IMR-90 (cell line): ENCODE measurements around the gene IL4R. TPM values are rescaled to one million over a fixed set of nuclear protein-coding genes. Genes with fewer than 3 reads are reported as not detected.

Source experiments
- ATAC-seq: fragments of 200-7000 bp; cut with Tn5 transposase; 2 replicates; pipeline ENCODE4 v1.9.1; 2020; ENCODE audit warnings: low read depth, mild to moderate bottlenecking, moderate library complexity
- BruUV-seq: library from RNA; stranded (reverse); fragments of 400-500 nt; replicated peaks from 2 replicates; lab custom pipeline; 2021; lab: Mats Ljungman, UMichigan
- CTCF ChIA-PET: fragments of 300-600 bp; formaldehyde crosslinking; extraction: SDS; loops from one replicate; lab custom pipeline; 2021; ENCODE audit warnings: antibody characterized with exemption; lab: Yijun Ruan, JAX
- POLR2A ChIA-PET: fragments of 300-600 bp; sonication (Branson Sonifier 250); formaldehyde crosslinking; loops from one replicate; lab custom pipeline; 2022; ENCODE audit warnings: antibody characterized with exemption; ENCODE audit not compliant: unreplicated experiment; lab: Charles Lee
- DNase-seq: peaks from one replicate; pipeline ENCODE4 v3.0.0; 2013
- H2AFZ ChIP-seq: replicated peaks from 2 replicates; pipeline ENCODE3; 2013; ENCODE audit warnings: low read length, mild to moderate bottlenecking; ENCODE audit not compliant: poor library complexity
- H2AK5ac ChIP-seq: 2 replicates; pipeline ENCODE4 v1.6.1; 2013; ENCODE audit warnings: low read depth, low read length, inconsistent platforms
- H2AK9ac ChIP-seq: replicated peaks from 2 replicates; pipeline ENCODE3; 2013; ENCODE audit warnings: mild to moderate bottlenecking, low read depth, low read length, moderate library complexity; ENCODE audit not compliant: poor library complexity
- H2BK120ac ChIP-seq: 2 replicates; pipeline ENCODE4 v1.6.1; 2013; ENCODE audit warnings: low read depth, low read length, inconsistent platforms
- H2BK15ac ChIP-seq: 3 replicates; pipeline ENCODE4 v1.6.1; 2013; ENCODE audit warnings: low read depth, low read length, inconsistent platforms
- H2BK20ac ChIP-seq: 2 replicates; pipeline ENCODE4 v1.6.1; 2013; ENCODE audit warnings: low read depth, mild to moderate bottlenecking, inconsistent platforms, low read length, moderate library complexity
- H2BK5ac ChIP-seq: 2 replicates; pipeline ENCODE4 v1.6.1; 2013; ENCODE audit warnings: mild to moderate bottlenecking, low read depth, low read length, inconsistent platforms; ENCODE audit not compliant: poor library complexity, severe bottlenecking
- H3K14ac ChIP-seq: replicated peaks from 2 replicates; pipeline ENCODE4 v1.6.1; 2013; ENCODE audit warnings: low read depth, low read length, inconsistent platforms
- H3K18ac ChIP-seq: 2 replicates; pipeline ENCODE4 v1.6.1; 2013; ENCODE audit warnings: low read depth, low read length, control low read depth
- H3K23ac ChIP-seq: 2 replicates; pipeline ENCODE4 v1.6.1; 2013; ENCODE audit warnings: low read depth, low read length, inconsistent platforms
- H3K27ac ChIP-seq: 2 replicates; pipeline ENCODE4 v1.5.1; 2013; ENCODE audit warnings: mild to moderate bottlenecking, control low read depth, low read length; ENCODE audit not compliant: insufficient read depth
- H3K27me3 ChIP-seq: 2 replicates; pipeline ENCODE4 v1.6.1; 2013; ENCODE audit warnings: low read length; ENCODE audit not compliant: control insufficient read depth, insufficient read depth
- H3K36me3 ChIP-seq: 2 replicates; pipeline ENCODE4 v1.6.1; 2013; ENCODE audit warnings: low read length, mixed read lengths; ENCODE audit not compliant: control insufficient read depth, insufficient read depth
- H3K4ac ChIP-seq: 2 replicates; pipeline ENCODE4 v1.6.1; 2013; ENCODE audit warnings: low read depth, low read length, inconsistent platforms
- H3K4me1 ChIP-seq: 2 replicates; pipeline ENCODE4 v1.6.1; 2013; ENCODE audit warnings: low read length, mixed read lengths; ENCODE audit not compliant: control insufficient read depth, insufficient read depth
- H3K4me2 ChIP-seq: 2 replicates; pipeline ENCODE4 v1.6.1; 2013; ENCODE audit warnings: low read depth, mild to moderate bottlenecking, control low read depth, low read length, moderate library complexity
- H3K4me3 ChIP-seq: 2 replicates; pipeline ENCODE4 v1.5.1; 2013; ENCODE audit warnings: low read depth, mild to moderate bottlenecking, control low read depth, low read length, moderate library complexity; ENCODE audit not compliant: insufficient read depth
- H3K56ac ChIP-seq: 2 replicates; pipeline ENCODE4 v1.6.1; 2013; ENCODE audit warnings: low read length, inconsistent platforms; ENCODE audit not compliant: insufficient read depth; ENCODE audit errors: extremely low read depth
- H3K79me1 ChIP-seq, 2 experiments: 2 replicates each; pipeline ENCODE4 v1.6.1; 2013; ENCODE audit warnings: low read length in 2 of 2, inconsistent platforms in 1 of 2, low read depth in 1 of 2
- H3K9ac ChIP-seq: 2 replicates; pipeline ENCODE4 v1.6.1; 2013; ENCODE audit warnings: low read depth, low read length, control low read depth
- H3K9me1 ChIP-seq: 2 replicates; pipeline ENCODE4 v1.6.1; 2013; ENCODE audit warnings: low read length, inconsistent platforms; ENCODE audit not compliant: insufficient read depth
- H3K9me3 ChIP-seq: 2 replicates; pipeline ENCODE4 v1.6.1; 2013; ENCODE audit warnings: low read length; ENCODE audit not compliant: control insufficient read depth, insufficient read depth
- H4K20me1 ChIP-seq: 2 replicates; pipeline ENCODE4 v1.6.1; 2013; ENCODE audit warnings: low read length, inconsistent platforms; ENCODE audit not compliant: insufficient read depth
- H4K5ac ChIP-seq: 2 replicates; pipeline ENCODE4 v1.6.1; 2013; ENCODE audit warnings: mild to moderate bottlenecking, low read depth, low read length, control low read depth
- H4K8ac ChIP-seq, 2 experiments: 2 replicates each; pipeline ENCODE4 v1.6.1; 2013; ENCODE audit warnings: low read depth in 2 of 2, low read length in 2 of 2, control low read depth in 1 of 2, inconsistent platforms in 1 of 2
- H4K91ac ChIP-seq: 2 replicates; pipeline ENCODE4 v1.6.1; 2013; ENCODE audit warnings: low read depth, low read length, inconsistent platforms; ENCODE audit not compliant: insufficient read depth
- BHLHE40 ChIP-seq: fragments of 150-350 bp; IDR thresholded peaks from 2 replicates; pipeline ENCODE4 v1.6.1; 2016; ENCODE audit warnings: mild to moderate bottlenecking, low read depth, low read length
- CEBPB ChIP-seq: IDR thresholded peaks from 2 replicates; pipeline ENCODE4 v1.6.1; 2012; ENCODE audit warnings: low read depth, low read length, improper control_type of control experiment
- CHD1 ChIP-seq: IDR thresholded peaks from 2 replicates; pipeline ENCODE4 v1.6.1; 2012; ENCODE audit warnings: low read depth, low read length, improper control_type of control experiment
- CTCF ChIP-seq: conservative IDR thresholded peaks from 2 replicates; pipeline ENCODE4 v1.5.1; 2012; ENCODE audit warnings: mild to moderate bottlenecking, low read depth, low read length, improper control_type of control experiment
- ELK1 ChIP-seq: fragments of 150-350 bp; IDR thresholded peaks from 2 replicates; pipeline ENCODE4 v1.6.1; 2016; ENCODE audit warnings: low read depth, mild to moderate bottlenecking, low read length, moderate library complexity, borderline replicate concordance
- FOS ChIP-seq: fragments of 150-350 bp; IDR thresholded peaks from 2 replicates; pipeline ENCODE4 v1.6.1; 2016; ENCODE audit warnings: low read depth, low read length
- MAFK ChIP-seq: IDR thresholded peaks from 2 replicates; pipeline ENCODE4 v1.6.1; 2012; ENCODE audit warnings: low read depth, low read length, improper control_type of control experiment
- MAZ ChIP-seq: IDR thresholded peaks from 2 replicates; pipeline ENCODE4 v1.6.1; 2012; ENCODE audit warnings: low read depth, mild to moderate bottlenecking, low read length, improper control_type of control experiment, moderate library complexity, borderline replicate concordance
- MXI1 ChIP-seq: IDR thresholded peaks from 2 replicates; pipeline ENCODE4 v1.6.1; 2012; ENCODE audit warnings: low read depth, mild to moderate bottlenecking, low read length, moderate library complexity, borderline replicate concordance
- POLR2A ChIP-seq: IDR thresholded peaks from 2 replicates; pipeline ENCODE4 v1.6.1; 2012; ENCODE audit warnings: mild to moderate bottlenecking, low read depth, low read length
- RAD21 ChIP-seq: IDR thresholded peaks from 2 replicates; pipeline ENCODE4 v1.6.1; 2012; ENCODE audit warnings: low read length, improper control_type of control experiment
- RCOR1 ChIP-seq: IDR thresholded peaks from 2 replicates; pipeline ENCODE4 v1.6.1; 2012; ENCODE audit warnings: mild to moderate bottlenecking, low read length, improper control_type of control experiment; ENCODE audit not compliant: insufficient replicate concordance
- RFX5 ChIP-seq: IDR thresholded peaks from 2 replicates; pipeline ENCODE4 v1.8.0; 2012; ENCODE audit warnings: low read depth, mild to moderate bottlenecking, low read length, moderate library complexity
- USF2 ChIP-seq: fragments of 150-350 bp; IDR thresholded peaks from 2 replicates; pipeline ENCODE4 v1.6.1; 2017; ENCODE audit warnings: mild to moderate bottlenecking, antibody characterized with exemption, low read length, low read depth
- WGBS, 2 experiments: methylation state at CpG; one replicate each; pipeline versions ENCODE4 v1.1.5 to v1.1.7; 2013; ENCODE audit warnings: missing lambda C conversion rate in 2 of 2; ENCODE audit not compliant: insufficient read length in 1 of 2; ENCODE audit errors: extremely low coverage in 2 of 2; 5-methylcytosine and 5-hydroxymethylcytosine counted together
- dilution Hi-C: fragments of 300-500 bp; cut with HindIII; formaldehyde crosslinking; loops from one replicate; pipeline ENCODE4 v1.14.3; 2018; ENCODE audit warnings: low sequenced_read_pairs; ENCODE audit not compliant: unreplicated experiment
- in situ Hi-C: fragments of 300-500 bp; cut with MboI; formaldehyde crosslinking; loops from 3 replicates; pipeline ENCODE4 v1.14.3; 2019; ENCODE audit warnings: low sequenced_read_pairs, inconsistent platforms, mixed read lengths
- intact Hi-C: fragments of 100-400 bp; cut with micrococcal nuclease; formaldehyde crosslinking; loops from 2 replicates; pipeline ENCODE4 v1.10.0; 2022
- polyA plus RNA-seq, 3 experiments: library from polyadenylated mRNA; depleted of rRNA; stranded (reverse); fragments of >200 nt; gene quantifications; 2 replicates each; pipeline ENCODE4 v1.2.3, GENCODE V29; 2012; ENCODE audit warnings: low replicate concordance in 1 of 3
- total RNA-seq: library from RNA; depleted of rRNA; stranded (reverse); fragments of >200 nt; gene quantifications from 2 replicates; pipeline ENCODE4 v1.2.3, GENCODE V29; 2012

The IL4R gene
- total and polyA plus RNA-seq, 2 of the 4 experiments (the other 2 are of a cell fraction): 6.3 to 18.7 TPM

GRCh38 chr16:27401768-27402568 lies 88.2 kb downstream of the IL4R start, which contains the start of gene IL21R:
Gene IL21R (plus strand): TSS chr16:27402174. CDS start chr16:27430072, 27,898 bp downstream.
- Histone ChIP-seq H3K14ac (peak within 1 kb of the TSS; percentile 86), H3K18ac (peak within 1 kb of the TSS; percentile 53), H2BK20ac (peak within 1 kb of the TSS; percentile 79), H2AK5ac (peak within 1 kb of the TSS; percentile 91), H3K9me3 (no peaks in the 10 kb centered on the region), H3K36me3 (no peaks in the 10 kb centered on the region), H2AFZ (peak within 1 kb of the TSS; percentile 81), H2AK9ac (peak within 1 kb of the TSS; percentile 78), H3K4me2 (peak within 1 kb of the TSS; percentile 47), H3K4me3 (no peak within 1 kb of the TSS), H3K4me1 (peaks cover 17% of the 10 kb centered on the region), H2BK120ac (peak within 1 kb of the TSS; percentile 86), H2BK5ac (peak within 1 kb of the TSS; percentile 12), H4K91ac (peak within 1 kb of the TSS; percentile 86), H3K56ac (peak within 1 kb of the TSS; percentile 29; the same call in 1 of the 2 replicates), H3K23ac (peak within 1 kb of the TSS; percentile 71; the same call in 1 of the 2 replicates), H4K5ac (peak within 1 kb of the TSS; percentile 27; the same call in 1 of the 2 replicates), H4K20me1 (no peaks in the 10 kb centered on the region), H3K79me1 (peaks cover 6 to 15% of the 10 kb centered on the region in 2 experiments; a peak in 2 of 4 replicates), H3K27ac (peak within 1 kb of the TSS; percentile 8), H3K27me3 (no peaks in the 10 kb centered on the region), H4K8ac (peak within 1 kb of the TSS; percentile 31 to 73; a peak in 3 of 4 replicates), H3K9ac (peak within 1 kb of the TSS; percentile 48; the same call in 1 of the 2 replicates), H3K9me1 (peaks cover 14% of the 10 kb centered on the region), H3K4ac (peak within 1 kb of the TSS; percentile 91), H2BK15ac (peak within 1 kb of the TSS; percentile 74; the same call in 1 of the 3 replicates)
- peak; percentile 61 for DNase-seq
- in situ Hi-C loops (no loop called here), dilution Hi-C loops (no loop called here), intact Hi-C loops (no loop called here)
- peak; percentile 82 for ATAC-seq
- WGBS, 2 experiments: 0% methylated on average over 10 of the region's 23 CpGs; no CpG with 5 or more reads in 1 of the 2 experiments
- BruUV-seq: no TSS peak
- ChIA-PET CTCF (no interaction called here), POLR2A (no interaction called here)
- TF ChIP-seq BHLHE40 (peak; percentile 75), POLR2A (no peak), ELK1 (no peak), MXI1 (peak; percentile 45; the same call in 1 of the 2 replicates), CEBPB (no peak), MAZ (peak; percentile 77), RAD21 (no peak), CTCF (no peak), RCOR1 (no peak), FOS (peak; percentile 2; the same call in 1 of the 2 replicates), MAFK (no peak), USF2 (no peak), CHD1 (no peak), RFX5 (no peak)
